Mammary epithelial cell (primary cell): ENCODE results near the gene ANKRD13B.

Experiments used
- CTCF ChIP-seq, 2 donors: IDR thresholded peaks in 1 of 2; conservative IDR thresholded peaks in 1 of 2; 2 replicates each; pipeline ENCODE4 v1.5.1; 2011 to 2012; ENCODE audit warnings: inconsistent platforms in 2 of 2, low read length in 2 of 2, mild to moderate bottlenecking in 2 of 2, control low read depth in 1 of 2, low read depth in 1 of 2; ENCODE audit not compliant: insufficient read depth in 1 of 2; ENCODE audit errors: extremely low read depth in 1 of 2
- EZH2 ChIP-seq: IDR thresholded peaks from 2 replicates; pipeline ENCODE4 v1.6.1; 2012; ENCODE audit warnings: low read length, inconsistent platforms, borderline replicate concordance

- TF ChIP-seq CTCF (conservative IDR thresholded peaks at IDR 0.05 in 1 of 2, IDR thresholded peaks at IDR 0.05 in 1 of 2; ENCODE audit: extremely low read depth in 1 of 2, insufficient read depth in 1 of 2, low read depth in 1 of 2, low read length in 2 of 2) (peak; percentile 21 to 45), EZH2 (no peak)
Measured at GRCh38 chr17:29593591-29594518, 923 bp downstream of the ANKRD13B start.
